HL-60 (cell line): ENCODE results near the gene TMTC4.

Experiments
- DNase-seq, 2 experiments: peaks; one replicate each; pipeline ENCODE4 v3.0.0-alpha.2; 2010 to 2020; ENCODE audit warnings: low read depth in 1 of 2, low spot score in 1 of 2
- H3K27ac ChIP-seq: fragments of 250-450 bp; sonication (Bioruptor Pico); replicated peaks from 2 replicates; pipeline ENCODE4 v1.5.1; 2020; ENCODE audit warnings: mild to moderate bottlenecking, moderate library complexity
- H3K27me3 ChIP-seq: fragments of 250-450 bp; sonication (Bioruptor Pico); 2 replicates; pipeline ENCODE4 v1.5.1; 2021; ENCODE audit warnings: mild to moderate bottlenecking, moderate library complexity; ENCODE audit not compliant: insufficient read depth, poor library complexity, severe bottlenecking
- H3K4me3 ChIP-seq: replicated peaks from 2 replicates; pipeline ENCODE4 v1.5.1; 2011; ENCODE audit warnings: mild to moderate bottlenecking, control low read depth, low read length; ENCODE audit not compliant: insufficient read depth
- GABPA ChIP-seq: IDR thresholded peaks from 2 replicates; pipeline ENCODE4 v1.6.1; 2012; ENCODE audit warnings: low read depth
- POLR2AphosphoS5 ChIP-seq: IDR thresholded peaks from 2 replicates; pipeline ENCODE4 v1.6.1; 2012; ENCODE audit warnings: low read depth
- SPI1 ChIP-seq: IDR thresholded peaks from 2 replicates; pipeline ENCODE4 v1.6.1; 2012; ENCODE audit warnings: low read depth, mild to moderate bottlenecking, borderline replicate concordance
- TF ChIP-seq, protein P1 (sequence below): IDR thresholded peaks from 2 replicates; pipeline ENCODE4 v1.6.1; 2012; ENCODE audit warnings: low read depth; ENCODE audit not compliant: insufficient replicate concordance
- TF ChIP-seq, protein P2 (sequence below): IDR thresholded peaks from one replicate; pipeline ENCODE4 v1.5.1; 2011; ENCODE audit warnings: low read length, control low read depth, inconsistent platforms; ENCODE audit not compliant: insufficient read depth

TMTC4 gene

DNA sequence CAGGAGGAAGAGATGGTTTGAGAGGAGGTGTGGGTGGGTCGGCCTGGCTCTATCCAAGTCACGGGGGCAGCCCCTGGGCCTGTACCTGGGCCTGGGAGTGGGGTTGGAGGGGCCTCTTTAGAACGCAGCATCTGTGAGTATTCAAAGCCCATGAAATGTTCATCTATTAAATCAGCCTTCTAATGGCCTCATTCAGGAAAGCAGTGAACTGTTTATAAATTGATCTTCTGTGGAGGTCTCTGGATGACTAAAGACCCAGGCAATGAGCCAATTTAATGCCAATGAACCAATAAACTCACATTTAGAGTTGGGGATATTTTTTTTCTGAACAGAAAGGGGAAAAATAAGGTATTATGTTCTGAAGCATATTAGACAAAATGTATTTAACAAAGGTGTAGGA lies 66.1 kb downstream of the TMTC4 start:
- Histone ChIP-seq H3K4me3 (no peak overlapping the region), H3K27me3 (no peaks in the 10 kb centered on the region), H3K27ac (no peak overlapping the region; the same call in 1 of the 2 replicates)
- DNase-seq = no peak
- TF ChIP-seq SPI1 = no peak
- TF ChIP-seq, protein P1, sequence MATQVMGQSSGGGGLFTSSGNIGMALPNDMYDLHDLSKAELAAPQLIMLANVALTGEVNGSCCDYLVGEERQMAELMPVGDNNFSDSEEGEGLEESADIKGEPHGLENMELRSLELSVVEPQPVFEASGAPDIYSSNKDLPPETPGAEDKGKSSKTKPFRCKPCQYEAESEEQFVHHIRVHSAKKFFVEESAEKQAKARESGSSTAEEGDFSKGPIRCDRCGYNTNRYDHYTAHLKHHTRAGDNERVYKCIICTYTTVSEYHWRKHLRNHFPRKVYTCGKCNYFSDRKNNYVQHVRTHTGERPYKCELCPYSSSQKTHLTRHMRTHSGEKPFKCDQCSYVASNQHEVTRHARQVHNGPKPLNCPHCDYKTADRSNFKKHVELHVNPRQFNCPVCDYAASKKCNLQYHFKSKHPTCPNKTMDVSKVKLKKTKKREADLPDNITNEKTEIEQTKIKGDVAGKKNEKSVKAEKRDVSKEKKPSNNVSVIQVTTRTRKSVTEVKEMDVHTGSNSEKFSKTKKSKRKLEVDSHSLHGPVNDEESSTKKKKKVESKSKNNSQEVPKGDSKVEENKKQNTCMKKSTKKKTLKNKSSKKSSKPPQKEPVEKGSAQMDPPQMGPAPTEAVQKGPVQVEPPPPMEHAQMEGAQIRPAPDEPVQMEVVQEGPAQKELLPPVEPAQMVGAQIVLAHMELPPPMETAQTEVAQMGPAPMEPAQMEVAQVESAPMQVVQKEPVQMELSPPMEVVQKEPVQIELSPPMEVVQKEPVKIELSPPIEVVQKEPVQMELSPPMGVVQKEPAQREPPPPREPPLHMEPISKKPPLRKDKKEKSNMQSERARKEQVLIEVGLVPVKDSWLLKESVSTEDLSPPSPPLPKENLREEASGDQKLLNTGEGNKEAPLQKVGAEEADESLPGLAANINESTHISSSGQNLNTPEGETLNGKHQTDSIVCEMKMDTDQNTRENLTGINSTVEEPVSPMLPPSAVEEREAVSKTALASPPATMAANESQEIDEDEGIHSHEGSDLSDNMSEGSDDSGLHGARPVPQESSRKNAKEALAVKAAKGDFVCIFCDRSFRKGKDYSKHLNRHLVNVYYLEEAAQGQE = no peak
- no peak for TF ChIP-seq GABPA
- no peak for TF ChIP-seq POLR2AphosphoS5
- TF ChIP-seq, protein P2, sequence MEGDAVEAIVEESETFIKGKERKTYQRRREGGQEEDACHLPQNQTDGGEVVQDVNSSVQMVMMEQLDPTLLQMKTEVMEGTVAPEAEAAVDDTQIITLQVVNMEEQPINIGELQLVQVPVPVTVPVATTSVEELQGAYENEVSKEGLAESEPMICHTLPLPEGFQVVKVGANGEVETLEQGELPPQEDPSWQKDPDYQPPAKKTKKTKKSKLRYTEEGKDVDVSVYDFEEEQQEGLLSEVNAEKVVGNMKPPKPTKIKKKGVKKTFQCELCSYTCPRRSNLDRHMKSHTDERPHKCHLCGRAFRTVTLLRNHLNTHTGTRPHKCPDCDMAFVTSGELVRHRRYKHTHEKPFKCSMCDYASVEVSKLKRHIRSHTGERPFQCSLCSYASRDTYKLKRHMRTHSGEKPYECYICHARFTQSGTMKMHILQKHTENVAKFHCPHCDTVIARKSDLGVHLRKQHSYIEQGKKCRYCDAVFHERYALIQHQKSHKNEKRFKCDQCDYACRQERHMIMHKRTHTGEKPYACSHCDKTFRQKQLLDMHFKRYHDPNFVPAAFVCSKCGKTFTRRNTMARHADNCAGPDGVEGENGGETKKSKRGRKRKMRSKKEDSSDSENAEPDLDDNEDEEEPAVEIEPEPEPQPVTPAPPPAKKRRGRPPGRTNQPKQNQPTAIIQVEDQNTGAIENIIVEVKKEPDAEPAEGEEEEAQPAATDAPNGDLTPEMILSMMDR = no peak

DNA sequence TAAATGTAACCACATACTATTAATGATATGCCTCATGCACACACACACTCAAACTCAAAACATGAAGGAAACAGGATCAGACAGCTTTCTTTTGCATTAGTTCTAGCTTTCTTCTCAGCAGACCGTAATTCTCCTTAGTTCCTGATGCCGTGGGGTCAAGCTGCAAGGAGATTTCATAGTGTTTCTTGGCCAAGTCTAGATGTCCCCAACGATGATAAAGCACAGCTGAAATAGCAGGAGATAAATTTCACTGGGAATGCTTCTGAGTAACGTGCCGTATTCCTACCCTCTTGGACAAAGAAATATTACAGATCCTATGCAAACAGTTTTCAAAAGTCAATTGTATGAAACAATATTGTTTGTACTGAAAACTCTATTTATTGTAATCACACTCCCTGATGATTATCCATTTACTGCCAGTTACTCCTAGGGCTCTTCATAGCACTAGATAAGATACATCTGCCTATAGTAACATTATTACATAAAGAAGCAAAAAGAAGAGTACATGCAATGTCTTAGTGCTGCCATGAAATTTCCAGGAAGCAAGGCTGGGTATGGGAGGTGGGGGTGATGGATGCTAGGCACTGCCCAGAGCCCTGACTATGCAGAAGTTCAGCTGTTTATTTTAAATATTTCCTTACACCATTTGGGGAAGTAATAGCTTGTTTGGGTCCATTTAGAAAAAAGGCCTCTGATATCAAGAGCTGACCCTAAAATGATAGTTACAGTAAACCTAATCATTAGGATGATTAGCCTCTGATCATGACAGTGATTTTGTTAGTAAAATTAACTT lies 69.5 kb downstream of the TMTC4 start:
- H3K27ac ChIP-seq = no peak overlapping the region
- H3K4me3 ChIP-seq = no peak overlapping the region
- DNase-seq = peak in 1 of 2 experiments; percentile 38
- no peak for TF ChIP-seq POLR2AphosphoS5
- H3K27me3 ChIP-seq = no peaks in the 10 kb centered on the region

DNA sequence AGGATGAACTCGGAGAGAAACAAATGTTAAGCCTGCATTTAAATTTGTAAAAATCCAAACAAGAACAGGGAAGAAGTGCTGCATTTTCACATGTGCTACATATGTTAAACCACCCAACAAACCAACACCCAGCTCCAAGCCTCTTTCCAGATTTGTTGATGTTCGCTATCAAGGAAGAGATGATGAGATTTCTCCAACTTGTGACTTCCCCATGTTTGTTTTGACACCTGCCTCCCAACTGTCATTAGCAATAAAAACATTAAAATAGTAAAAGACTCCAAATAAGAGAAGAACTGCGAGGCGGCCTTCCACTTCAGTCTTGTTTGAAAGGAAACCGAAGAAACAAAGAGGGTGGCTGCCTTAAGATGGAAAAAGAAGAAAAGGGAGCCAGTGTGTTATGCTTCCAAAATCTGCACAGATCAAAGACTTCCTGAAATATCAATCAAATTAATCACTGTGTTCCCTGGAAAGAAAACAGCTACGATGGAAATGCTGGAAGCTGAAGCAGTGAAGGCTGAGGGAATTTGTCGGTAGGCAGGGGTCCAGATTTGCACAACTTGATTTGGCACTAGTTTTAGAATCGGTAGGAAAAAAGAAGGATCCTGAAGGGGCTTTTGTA lies 72.0 kb downstream of the TMTC4 start:
- Histone ChIP-seq H3K4me3 (no peak overlapping the region), H3K27me3 (no peaks in the 10 kb centered on the region), H3K27ac (no peak overlapping the region; the same call in 1 of the 2 replicates)
- TF ChIP-seq POLR2AphosphoS5 (no peak), SPI1 (no peak), GABPA (no peak)
- TF ChIP-seq, protein P2 = no peak
- TF ChIP-seq, protein P1 = no peak
- DNase-seq = no peak

DNA sequence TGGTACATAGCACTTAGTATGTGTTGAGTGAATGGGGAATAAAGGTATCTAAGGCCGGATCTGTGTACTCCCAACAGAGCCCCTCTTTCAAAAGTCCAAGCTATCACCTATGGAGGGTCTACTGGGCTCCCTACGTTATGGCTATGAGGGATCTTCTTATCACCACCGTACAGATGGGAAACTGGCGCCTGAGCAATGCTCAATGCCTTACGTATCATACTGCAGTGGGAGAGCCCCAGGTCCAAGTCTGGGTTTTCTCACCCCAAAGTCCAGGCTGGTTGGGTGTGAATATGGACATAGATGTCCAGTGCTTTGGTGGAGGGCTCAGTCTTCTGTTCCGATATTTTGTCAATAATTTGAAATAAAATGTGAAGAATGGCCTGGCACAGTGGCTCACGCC lies 72.9 kb downstream of the TMTC4 start:
- DNase-seq = no peak
- no peaks in the 10 kb centered on the region for H3K27me3 ChIP-seq
- H3K4me3 ChIP-seq = no peak overlapping the region
- H3K27ac ChIP-seq = peak overlapping the region; percentile 61
- TF ChIP-seq, protein P2 = no peak
- TF ChIP-seq SPI1 = no peak
- no peak for TF ChIP-seq POLR2AphosphoS5
- TF ChIP-seq, protein P1 = no peak
- no peak for TF ChIP-seq GABPA
